SKM-1 (cell line): ENCODE data around the gene CRACDL.

Experiments used
- DNase-seq: peaks from one replicate; lab custom pipeline; 2025; ENCODE audit not compliant: unreplicated experiment; lab: John Stamatoyannopoulos, UW

The CRACDL gene

DNA sequence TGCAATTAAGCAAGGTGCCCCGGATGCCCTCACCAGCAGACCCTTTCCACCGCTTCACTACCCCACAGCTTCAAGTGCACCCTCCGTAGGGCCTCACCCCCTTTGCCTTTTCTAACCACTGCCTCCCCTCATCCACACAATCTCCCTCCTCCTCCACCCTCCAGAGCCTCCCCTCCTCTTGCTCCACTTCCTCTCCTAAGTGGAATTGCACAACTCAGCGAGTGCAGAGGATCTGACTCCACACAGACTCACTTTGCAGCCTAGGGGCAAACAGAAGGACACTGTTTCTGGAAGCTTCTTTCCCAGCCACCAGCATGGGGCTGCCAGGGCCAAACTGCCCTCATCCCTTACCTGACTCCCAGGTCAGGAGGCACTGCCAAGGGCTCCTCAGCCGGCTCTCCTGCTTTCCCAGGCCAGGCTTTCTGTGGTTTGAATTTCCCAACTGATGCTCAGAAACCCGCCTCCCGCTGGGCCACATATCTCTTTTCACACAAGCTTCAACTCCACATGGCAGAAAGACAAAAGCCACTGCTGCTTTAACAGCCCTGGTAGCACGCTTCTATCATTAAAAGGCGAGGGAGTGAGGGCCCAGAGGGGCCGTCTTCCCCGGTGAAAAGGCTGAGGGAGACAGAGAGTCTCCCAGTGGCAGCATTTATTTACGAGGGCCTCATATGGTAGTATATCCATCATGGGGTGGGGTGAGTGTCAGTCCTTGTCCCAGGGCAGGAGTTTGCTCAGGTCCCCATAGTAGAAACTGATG is 130.4 kb downstream of the CRACDL start:
- DNase-seq = peak; percentile 99

DNA sequence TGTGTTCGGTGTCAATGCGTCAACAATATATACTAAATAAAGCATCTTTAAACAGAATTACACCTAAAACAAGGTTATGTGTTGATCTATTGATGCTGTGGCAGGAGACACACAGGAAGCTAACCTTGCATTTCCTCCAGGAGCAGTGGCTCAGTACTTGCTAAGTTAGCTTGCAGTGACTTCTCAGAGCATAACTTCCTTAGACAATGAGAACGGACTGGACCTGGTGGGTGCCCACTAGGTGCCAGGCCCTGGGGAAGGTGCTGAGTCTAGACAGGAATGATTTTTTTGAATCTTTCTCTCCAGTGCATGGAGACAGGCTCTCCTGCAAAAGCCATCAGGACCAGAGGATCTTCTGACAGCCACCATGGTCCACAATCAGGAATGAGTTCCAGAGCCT is 131.3 kb downstream of the CRACDL start:
- DNase-seq = no peak

DNA sequence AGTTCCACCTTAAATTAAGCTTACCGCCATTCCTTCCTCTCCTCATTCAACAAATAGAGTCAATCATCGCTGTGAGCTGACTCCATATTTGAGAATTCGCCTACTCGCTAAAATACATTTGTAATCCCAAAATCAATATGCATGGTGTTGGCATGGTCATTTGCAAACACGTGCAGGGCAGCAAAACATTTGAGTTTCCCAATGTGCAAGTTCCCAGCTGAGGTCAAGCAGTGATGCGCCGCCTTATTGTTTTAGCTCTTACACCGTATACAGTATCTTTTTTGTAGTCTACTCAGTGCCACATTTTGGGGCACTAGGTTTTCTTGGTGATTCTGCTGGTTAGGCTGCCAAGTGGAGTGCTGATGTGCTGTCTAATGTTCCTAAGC is 131.8 kb downstream of the CRACDL start:
- DNase-seq = no peak

DNA sequence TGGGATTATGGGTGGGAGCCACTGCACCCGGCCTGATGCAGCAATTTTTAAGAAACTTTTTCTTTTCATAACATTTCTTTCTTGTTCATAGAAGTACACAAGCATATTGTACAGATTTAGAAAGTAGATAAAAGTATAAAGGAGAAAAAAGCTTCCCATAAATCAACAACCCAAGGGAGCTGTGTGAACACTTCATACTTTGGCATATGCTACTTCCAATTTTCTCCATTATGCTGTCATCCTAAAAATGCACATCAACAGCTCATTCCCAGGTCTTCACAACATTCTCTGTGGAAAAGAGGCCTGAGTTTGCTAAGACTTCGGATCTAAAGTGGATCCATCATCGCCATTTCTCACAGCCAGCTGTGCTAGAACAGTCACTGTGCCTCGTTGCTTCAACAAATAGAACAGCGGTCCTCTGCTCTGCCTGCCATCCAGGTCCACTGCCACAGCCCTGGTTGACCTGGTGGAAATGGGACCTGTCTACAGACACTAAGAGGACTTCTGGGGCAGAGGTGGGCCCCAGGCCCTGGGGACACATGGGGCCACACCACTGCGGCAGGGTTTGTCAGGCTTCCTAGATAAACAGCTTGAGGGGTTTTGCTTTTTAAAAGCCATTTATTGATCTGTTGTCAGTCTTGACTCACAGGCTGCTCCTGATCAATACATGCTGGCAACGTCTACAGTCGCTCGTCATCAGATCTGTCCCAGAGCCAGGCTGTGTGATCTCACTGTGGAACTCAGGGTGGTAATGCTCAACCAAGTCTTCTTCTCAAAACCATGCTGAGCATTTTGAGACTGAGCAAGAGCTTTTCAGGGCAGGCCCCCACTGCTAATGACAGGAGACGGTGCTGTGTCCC is 132.4 kb downstream of the CRACDL start:
- no peak for DNase-seq

DNA sequence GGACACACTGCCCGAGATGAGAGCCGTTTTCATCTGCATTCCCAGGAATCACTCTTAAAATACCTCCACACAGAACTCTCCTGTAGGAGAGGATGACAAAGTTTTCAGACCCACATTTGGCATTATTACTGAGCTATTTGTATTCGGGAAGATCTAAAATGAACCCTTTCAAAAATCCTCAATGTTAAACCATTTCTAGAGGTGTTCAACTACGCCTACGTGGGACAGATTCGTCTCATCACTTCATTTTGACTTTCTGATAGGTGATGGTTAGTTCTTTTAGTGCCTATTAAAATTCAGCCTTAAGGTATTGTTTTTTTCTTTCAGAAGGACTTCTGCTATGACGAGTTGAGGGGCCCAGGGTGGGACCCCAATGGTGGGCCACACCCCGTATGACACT is 133.7 kb downstream of the CRACDL start:
- DNase-seq = no peak

DNA sequence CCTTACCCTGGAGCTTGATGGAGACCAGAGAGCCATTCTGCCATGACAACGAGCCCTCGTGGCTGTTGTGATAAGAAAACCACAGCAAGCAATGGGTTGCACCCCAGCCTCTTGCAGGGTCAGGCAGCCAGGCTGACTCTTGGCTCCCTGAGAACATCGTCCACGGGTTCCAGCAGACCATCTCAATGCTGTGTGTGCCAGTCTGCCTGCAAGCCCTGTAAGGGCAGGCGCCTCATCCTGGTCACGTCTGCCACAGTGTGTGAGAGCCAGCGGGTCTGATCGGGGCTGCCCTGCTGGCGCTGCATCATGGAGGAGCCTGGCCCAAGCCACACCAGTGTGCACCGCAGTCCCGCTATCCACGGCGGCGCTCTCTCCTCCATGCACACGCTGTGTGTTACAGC is 134.1 kb downstream of the CRACDL start:
- no peak for DNase-seq

DNA sequence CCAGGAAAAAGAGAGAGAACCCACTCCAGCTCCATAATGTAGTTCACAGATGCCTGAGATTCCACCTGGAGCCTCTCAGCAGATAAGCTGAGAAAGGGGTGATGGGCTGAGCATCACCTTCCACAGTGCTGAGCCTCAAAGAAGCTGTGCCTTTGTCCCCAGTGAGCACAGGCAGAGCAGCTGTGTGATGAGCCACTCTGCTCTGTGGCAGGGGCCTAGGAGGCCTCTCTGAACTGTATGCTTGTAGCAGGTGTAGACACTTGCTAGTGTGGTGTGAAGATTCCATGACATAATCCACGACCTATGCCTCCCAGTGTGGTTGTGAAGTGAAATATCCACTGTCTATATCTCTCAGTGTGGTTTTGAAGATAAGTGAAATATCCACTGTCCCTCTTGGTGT is 134.7 kb downstream of the CRACDL start:
- no peak for DNase-seq

DNA sequence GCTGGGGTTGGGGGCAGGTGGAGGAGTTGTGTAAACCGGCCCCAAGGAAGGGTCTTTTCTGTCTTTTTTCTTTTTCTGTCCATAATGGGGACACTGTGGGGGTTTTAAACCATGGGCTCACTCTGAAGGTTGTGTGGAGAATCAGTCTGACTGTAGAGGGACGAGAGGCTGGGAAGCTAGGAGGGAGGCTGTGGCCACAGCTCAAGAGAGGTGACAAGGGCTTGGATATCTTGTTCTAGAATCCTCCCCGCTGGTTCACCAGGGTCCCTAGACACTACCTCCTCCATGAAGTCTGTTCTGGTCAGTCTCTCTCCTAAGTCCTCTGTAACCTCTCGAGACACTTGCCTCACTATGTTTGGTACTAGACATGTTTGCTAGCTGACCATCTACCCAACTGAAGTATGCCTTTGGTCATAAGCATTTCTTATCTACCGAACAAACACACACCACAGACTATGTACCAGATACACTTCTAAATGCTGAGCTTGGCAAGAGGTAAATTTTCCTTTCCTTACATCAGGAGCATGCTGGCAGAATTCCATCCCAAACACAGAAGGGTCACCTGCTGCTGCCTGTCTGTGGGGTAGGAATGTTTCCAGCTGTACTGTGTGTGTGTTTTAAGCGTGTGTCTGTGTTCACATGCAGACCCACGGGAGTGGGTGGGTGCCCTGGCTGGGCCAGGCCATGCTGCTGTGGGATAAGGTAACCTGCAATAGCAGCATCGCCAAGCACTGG is 135.5 kb downstream of the CRACDL start:
- no peak for DNase-seq

DNA sequence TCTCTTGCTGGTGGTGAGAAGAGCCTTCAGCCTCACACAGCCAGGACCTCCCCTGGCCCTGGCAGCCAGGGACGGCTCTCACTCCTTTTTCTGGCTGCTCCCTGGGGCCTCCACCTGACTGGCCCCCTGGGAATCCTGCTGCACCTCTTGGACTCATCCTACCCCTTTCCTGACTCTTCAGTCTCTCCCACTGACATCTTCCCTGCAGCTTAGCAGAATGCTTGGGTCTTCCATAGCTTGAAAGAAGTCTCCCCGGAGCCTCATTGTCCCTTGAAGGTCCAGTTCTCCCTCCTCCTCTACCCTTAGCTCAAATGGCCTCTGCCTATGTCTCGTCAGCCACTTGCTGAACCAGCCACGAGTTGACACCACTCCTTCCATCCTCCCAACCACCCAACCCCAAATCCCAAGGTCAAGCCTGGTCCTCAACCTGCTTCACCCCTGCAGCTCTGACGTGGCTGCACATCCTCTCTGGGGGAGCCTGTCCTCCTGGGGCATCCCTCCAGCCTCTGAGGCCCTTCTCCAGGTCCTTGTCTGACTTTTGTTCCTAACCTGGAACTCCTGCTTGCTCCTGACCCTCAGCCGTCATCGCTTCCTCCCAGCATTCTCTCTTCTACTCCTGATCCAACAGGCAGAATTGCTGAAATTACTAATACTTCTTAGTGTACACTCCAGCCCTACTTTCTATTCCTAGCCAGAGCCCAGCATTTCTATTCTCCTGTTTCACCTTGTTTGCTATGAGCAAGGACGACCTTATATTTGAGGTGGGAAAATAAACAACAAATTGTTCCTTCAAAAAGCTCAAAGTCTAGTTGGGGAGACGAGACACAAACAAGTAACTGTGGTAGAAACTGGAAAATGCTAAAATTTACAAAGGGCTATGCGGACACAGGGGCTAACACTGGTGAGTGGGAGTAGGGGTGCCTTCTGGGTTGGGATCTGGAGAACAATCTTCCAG is 136.4 kb downstream of the CRACDL start:
- DNase-seq = no peak

DNA sequence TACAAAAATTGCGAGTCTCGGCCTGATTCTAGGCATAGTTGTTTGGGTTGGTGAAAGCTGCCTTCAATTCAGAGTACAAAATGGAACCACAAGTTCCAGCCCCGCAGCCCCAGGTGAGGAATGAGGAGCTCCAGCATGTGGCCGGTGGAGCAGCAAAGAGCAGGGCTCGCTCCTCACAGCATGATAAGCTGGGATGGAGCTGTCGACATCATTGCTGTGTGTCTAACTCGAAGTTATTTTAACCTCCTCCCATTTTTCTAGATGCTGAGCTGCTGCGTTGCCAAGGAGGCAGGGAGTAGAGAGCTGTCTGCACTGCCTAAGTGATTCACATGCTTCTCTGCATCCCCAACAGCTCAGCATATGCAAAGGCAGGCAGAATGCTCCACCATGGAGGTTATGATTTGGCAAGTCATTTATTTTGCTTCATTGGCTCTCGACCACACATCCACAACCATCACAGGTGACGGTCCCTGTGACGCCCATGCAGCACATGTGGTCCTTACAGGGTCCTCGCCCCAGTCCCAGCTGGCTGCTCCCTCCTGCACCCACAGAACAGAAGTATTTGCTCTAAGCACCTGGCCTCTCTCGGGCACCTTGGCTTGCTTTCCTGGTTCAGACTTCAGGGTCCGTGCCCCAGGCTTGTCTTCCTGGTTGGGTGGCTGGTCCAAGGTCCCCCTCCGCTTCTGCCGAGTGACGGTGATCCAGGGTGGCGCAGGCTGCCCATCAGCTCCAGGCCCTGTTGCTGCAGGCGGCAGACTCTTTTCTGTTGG is 139.1 kb downstream of the CRACDL start:
- DNase-seq = no peak

DNA sequence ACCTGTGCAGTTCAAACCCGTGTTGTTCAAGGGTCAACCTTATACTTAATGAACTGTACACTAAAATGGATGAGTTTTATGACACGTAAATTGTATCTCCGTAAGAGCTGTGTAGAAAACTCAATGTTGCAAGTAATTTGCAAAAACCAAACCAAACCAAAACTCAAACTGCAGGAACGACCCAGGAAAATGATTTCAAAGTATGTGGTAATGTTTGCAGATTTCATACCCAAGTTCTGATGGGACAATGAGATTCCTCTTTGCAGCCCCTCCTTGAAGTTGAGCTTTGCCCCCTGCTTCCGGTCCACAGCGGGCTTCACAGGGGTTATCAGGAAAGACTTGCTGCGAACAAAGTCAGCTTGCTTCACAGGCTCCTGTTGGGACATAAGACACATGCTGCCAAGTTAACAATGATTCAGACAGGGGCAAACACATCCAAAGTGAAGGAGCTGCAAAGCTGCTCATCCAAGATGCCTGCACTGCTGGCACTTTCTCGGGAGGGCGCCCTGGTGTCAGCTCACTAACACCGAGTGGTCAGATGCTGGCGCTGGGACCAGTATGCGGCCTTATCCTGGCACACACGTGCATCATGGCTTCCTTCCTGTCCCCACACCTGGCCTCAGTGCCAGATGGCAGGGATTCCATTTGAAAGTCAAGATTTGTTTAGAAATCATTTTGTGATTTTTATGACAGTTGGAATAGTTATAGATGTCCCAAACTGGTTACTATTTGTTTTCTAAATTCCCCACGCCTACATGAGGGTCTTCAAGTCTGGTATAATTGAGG is 139.9 kb downstream of the CRACDL start:
- DNase-seq = no peak

DNA sequence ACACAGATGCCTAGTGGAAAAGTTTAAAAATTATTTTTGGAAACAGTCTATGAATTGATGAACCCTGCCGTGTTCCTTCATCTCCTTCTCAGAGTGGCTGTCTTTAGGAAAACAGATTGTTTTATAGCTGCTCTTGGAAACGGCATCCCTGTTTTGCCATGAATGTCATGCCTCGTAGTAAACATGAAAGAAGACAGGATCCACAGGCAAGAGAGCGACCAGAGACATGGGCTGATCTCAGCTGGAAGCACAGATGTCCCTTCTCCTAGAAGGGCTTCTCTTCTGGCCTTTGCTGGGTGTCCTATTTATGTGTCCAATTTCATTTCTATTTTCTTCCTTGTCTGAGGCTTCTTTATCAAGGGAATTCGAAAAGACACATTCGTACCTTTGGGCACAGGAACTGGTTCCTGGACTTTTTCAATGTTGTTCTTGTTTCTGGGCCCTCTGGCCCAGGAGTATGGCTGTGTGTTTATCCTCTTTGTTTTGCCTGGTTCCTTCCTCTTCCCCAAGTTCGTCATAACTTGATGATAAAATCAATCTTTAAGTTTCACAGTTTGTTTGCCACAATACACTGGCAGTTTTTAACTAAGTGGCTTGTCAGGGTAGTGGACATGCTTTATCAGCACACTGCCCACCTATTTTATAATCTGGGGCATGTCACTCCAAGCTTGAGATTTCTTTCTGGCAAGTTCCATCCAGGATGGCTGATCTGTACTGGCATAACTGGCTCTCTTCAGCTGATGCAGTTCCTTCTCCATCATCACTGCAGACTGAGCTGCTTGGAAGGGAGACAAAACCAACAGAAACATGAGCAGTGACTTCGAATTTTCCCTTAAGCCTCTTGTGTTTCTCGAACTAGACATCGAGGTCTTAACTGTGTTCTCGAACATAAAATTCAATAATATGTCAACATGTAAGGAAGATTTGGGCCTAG is 141.9 kb downstream of the CRACDL start:
- DNase-seq = no peak

DNA sequence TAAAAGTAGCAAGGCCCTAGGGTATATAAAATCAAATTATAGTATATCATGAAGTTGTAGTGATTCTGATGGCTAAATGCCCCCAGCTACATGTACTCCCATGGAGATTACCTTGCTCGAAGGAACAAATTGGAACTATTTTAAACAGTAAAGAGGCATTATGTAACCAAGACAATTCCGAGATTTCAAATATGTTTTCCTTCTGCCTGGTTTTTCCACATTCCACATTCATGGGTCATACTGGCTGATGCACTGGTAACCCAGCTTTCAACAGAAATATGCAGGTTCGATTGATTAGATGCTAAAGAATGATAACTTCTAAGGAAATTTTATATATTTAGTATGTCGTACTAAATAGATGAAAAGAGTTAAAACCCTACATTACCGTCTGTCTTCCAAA is 142.8 kb downstream of the CRACDL start:
- no peak for DNase-seq

DNA sequence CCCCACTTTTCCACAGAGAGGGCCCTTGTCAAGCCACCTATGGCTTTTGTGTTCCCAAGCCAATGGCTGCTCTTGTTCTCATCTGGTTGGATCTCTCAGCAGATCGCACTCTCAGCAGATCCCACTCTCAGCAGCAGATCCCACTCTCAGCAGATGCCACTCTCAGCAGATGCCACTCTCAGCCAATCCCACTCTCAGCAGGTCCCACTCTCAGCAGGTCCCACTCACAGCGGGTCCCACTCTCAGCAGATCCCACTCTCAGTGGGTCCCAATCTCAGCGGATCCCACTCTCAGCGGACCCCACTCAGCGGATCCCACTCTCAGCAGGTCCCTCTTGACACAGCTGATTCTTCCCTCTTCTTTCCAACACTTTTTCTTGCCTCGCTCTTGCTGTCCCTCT is 145.8 kb downstream of the CRACDL start:
- DNase-seq = no peak

DNA sequence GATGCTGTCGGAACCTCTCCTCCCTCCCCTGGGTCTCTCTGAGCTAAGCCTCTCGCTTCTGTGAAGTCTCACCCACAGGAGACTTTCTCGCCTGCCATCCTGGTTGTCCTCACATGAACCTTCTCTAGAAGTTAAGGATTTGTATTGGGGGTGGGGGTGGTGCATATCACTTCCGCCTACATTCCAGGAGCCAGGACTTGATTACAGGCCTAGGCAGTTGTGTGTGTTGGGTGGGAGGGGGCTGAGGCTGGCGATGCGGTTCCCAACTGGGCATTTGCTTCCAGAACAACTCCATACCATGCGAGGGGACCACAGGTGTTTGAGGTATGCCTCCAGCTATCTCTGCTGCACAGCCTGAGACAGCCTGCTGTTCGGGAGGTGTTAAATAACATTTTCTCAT is 148.3 kb downstream of the CRACDL start:
- no peak for DNase-seq

DNA sequence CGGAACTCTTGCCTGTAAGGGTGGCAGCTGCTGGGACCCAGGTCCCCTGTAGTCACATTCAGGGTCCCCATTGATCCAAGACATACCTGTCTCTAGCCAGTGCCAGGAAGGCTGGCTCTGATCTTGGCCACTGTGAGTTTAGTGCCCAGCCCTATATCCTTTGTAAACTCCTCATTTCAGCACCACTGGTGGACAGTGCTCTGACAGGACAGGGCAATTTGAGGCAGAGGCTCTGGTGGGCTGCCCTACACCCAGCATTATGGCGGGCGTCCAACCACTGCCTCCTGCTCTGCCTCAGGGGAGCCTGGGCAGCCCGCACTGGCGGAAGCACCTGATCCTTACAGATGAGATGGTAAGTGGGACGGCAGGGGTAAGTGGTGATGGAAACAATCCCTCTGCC is 149.8 kb downstream of the CRACDL start:
- DNase-seq = no peak

DNA sequence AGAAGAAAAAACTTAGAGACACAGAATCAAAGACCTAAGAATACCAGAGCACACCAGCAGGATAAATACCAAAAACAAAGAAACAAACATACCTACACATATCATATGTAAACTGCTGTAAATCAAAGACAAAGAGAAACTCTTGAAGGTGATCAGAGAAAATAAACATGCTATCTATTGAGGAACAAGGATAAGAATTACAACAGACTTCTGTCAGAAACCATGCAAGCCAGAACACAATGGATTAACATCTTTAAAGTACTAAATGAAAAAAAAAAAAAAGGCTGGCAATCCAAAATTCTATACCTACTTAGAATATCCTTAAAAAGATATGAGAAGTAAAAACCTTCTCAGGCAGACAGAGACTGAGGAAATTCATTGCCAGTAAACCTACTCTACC is 153.5 kb downstream of the CRACDL start:
- DNase-seq = no peak

DNA sequence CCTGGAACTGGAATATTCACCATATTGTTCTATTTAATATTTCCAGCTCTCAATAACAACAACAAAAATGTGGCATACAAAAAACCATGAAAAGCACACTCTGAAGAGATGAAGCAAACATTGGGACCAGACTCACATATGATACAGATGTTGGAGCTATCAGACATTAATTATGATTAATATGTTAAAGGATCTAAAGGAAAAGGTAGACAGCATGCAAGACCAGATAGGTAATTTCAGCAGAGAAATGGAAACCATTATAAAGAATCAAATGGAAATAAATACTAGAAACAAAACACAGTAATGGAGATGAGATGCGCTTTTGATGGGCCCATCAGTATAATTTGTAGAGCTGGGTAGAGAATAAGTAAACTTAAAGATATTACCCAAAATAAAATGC is 154.2 kb downstream of the CRACDL start:
- no peak for DNase-seq
